K562 (cell line): ENCODE data around the gene FANCD2OS.

Experiments used
- CREB1 ChIP-seq, 2 experiments: sonication (generic) in 1 of 2; formaldehyde crosslinking in 1 of 2; IDR thresholded peaks; 2 replicates each; pipeline versions ENCODE4 v1.6.1 to v1.8.0; 2012 to 2022; ENCODE audit warnings: inconsistent platforms in 1 of 2, mild to moderate bottlenecking in 1 of 2, missing genetic modification reagents in 1 of 2, moderate library complexity in 1 of 2
- CTCF ChIP-seq, 3 experiments: IDR thresholded peaks in 2 of 3; conservative IDR thresholded peaks in 1 of 3; 2 replicates each; pipeline ENCODE4 v1.5.1; 2011 to 2012; ENCODE audit warnings: low read length in 3 of 3, mild to moderate bottlenecking in 3 of 3, control low read depth in 2 of 3, improper control_type of control experiment in 1 of 3, inconsistent platforms in 1 of 3, low read depth in 1 of 3, mixed read lengths in 1 of 3, moderate library complexity in 1 of 3; ENCODE audit not compliant: insufficient read depth in 2 of 3
- ELK3 ChIP-seq: fragments of 450-650 bp; formaldehyde crosslinking; IDR thresholded peaks from 2 replicates; pipeline ENCODE4 v1.4.0; 2020; ENCODE audit warnings: mild to moderate bottlenecking
- FOXK2 ChIP-seq, 2 experiments: fragments of 450-650 bp; IDR thresholded peaks in 1 of 2; conservative IDR thresholded peaks in 1 of 2; 2 replicates each; pipeline ENCODE4 v1.6.1; 2016; ENCODE audit warnings: low read depth in 2 of 2, mild to moderate bottlenecking in 1 of 2
- NONO ChIP-seq, 2 experiments: fragments of 200-400 bp in 1 of 2; fragments of 450-650 bp in 1 of 2; formaldehyde crosslinking in 1 of 2; IDR thresholded peaks; 2 replicates each; pipeline ENCODE4 v1.6.1; 2017; ENCODE audit warnings: low read depth in 2 of 2, mild to moderate bottlenecking in 2 of 2, moderate library complexity in 2 of 2, low read length in 1 of 2
- POLR2A ChIP-seq: fragments of 450-650 bp; conservative IDR thresholded peaks from 2 replicates; pipeline ENCODE4 v1.6.1; 2016
- TAF1 ChIP-seq: IDR thresholded peaks from 2 replicates; pipeline ENCODE4 v1.6.1; 2011; ENCODE audit warnings: mild to moderate bottlenecking, low read length, moderate library complexity; ENCODE audit not compliant: insufficient read depth, control insufficient read depth, severe bottlenecking; ENCODE audit errors: extremely low read depth
- ZNF253 ChIP-seq: fragments of 250-450 bp; sonication (Bioruptor Pico); conservative IDR thresholded peaks from 2 replicates; pipeline ENCODE4 v1.6.1; 2021; ENCODE audit warnings: mild to moderate bottlenecking

- no peak for TF ChIP-seq CTCF (IDR thresholded peaks at IDR 0.05 in 2 of 3, conservative IDR thresholded peaks at IDR 0.05 in 1 of 3; ENCODE audit: insufficient read depth in 2 of 3, low read depth in 1 of 3, low read length in 3 of 3)
- no peak; the same call in 1 of the 2 replicates for TF ChIP-seq POLR2A
- no peak for TF ChIP-seq NONO (IDR thresholded peaks at IDR 0.05; ENCODE audit: low read depth in 2 of 2, low read length in 1 of 2)
- no peak for TF ChIP-seq CREB1 (IDR thresholded peaks at IDR 0.05)
- no peak for TF ChIP-seq CREB1 (CRISPR knock-in tag; IDR thresholded peaks at IDR 0.05)
- TF ChIP-seq FOXK2 (conservative IDR thresholded peaks at IDR 0.05 in 1 of 2, IDR thresholded peaks at IDR 0.05 in 1 of 2; ENCODE audit: low read depth in 2 of 2) = no peak
- no peak for TF ChIP-seq TAF1
- TF ChIP-seq ZNF253 (CRISPR knock-in tag) = no peak
- TF ChIP-seq ELK3 = no peak
Observed at GRCh38 chr3:10155123-10155472, 47.0 kb upstream of the FANCD2OS start.
